ENCODE data around the gene KDM4D.
"Not testable (repeated sequence)": the region's sequence is repeated elsewhere in the genome, so short reads cannot be mapped to it uniquely, and the experiment has no call there.

The KDM4D gene

DNA sequence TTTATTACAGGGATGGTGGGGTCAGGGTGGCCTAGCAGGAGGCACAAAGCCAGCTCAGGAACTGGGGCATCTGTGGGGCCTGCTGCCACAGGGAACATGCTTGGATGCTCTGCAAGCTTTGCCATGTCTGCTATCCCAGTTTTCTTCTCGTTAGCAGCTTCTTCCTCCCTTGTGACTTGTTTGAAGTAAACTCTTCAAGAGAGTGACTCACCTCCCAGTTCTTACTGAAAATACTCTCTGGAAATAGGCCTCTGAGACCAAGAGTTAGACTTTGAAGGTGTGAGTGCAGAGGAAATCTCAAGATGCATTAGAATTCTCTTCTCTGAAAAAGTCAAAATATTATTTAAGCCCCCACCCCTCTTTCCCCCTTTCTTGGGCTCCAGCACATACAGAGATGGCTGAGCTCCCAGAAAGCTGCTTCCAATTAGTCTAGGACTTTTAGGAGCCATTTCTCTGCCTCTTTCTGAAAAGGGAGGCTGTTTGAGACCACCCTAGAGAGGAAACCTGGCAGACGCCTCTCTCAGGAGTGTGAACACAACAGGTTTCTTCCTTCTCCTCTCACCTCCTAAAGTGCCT, 15.3 kb upstream of the KDM4D start:
- no peak for DNase-seq (ENCODE audit: low spot score)

- no peak for DNase-seq (ENCODE audit: low spot score)
Observed at GRCh38 chr11:94959179-94959578, 14.3 kb upstream of the KDM4D start.

GRCh38 chr11:94960488-94960887, 13.0 kb upstream of the KDM4D start:
- no peak for DNase-seq (ENCODE audit: low spot score)

GRCh38 chr11:94961255-94961654, 12.3 kb upstream of the KDM4D start:
- DNase-seq (ENCODE audit: low spot score) = no peak

GRCh38 chr11:94964934-94965333, 8.6 kb upstream of the KDM4D start:
- DNase-seq (ENCODE audit: low spot score) = no peak

- no peak for DNase-seq (ENCODE audit: low spot score)
Observed at GRCh38 chr11:94968334-94968958, 5.1 kb upstream of the KDM4D start.

DNA sequence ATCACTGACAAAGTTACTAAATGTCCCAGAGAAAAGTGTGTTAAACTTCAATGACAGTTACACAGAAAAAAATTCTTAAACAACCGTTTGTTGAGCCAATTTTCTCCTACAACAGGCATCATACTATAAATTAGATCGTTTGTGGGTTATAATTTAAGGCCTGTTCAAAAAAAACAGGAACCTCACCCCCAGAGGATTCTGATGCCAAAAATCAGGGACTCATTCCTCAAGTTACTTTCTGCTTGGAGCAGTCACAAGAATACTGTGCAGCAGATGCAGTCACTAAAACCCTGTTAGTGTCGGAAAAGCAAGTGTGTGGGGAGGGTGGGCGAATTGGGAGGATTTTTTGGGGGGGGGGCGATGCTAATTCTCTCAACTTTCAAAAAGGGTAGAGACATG, 810 bp upstream of the KDM4D start:
- no peak for DNase-seq (ENCODE audit: low spot score)

- DNase-seq (ENCODE audit: low spot score) = no peak
Observed at GRCh38 chr11:94974178-94974577, 669 bp downstream of the KDM4D start.

DNA sequence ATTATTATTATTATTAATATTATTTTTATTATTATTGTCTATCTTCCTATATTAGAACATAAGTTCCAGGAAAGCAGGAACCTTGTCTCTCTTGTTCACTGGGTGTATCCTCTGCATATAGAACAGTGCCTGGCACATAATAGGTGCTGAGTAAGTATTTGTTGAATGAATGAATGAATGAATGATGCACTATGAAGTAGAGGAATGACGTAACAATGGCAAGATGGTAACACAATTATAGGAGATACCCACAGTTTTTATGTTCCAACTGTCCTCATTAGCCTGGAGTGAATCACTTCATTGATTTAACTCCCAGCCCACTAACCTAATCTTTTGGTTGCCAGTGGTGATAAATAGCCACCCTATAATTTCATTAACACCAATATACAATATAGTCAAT, 2.1 kb downstream of the KDM4D start:
- DNase-seq (ENCODE audit: low spot score) = no peak

- no peak for DNase-seq (ENCODE audit: low spot score)
Observed at GRCh38 chr11:94987378-94987777, 13.9 kb downstream of the KDM4D start.

DNA sequence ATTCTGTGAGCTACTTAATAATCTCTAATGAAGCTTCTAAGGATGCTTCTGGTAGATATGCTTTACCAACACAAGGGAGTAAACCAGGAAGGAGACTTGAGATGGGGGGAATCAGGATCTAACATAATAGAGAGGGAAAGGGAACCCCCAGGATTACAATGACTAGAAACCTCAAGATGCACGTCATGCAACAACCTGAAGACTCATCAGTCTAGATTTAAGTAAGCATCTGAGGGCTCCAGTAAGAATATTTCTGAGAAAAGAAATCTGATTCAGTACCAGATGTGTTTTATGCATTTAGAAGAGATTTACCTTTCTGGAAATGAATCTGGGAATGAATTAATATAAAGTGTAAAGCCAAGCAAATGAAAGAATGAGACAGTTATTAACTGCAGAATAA, 15.2 kb downstream of the KDM4D start:
- DNase-seq (ENCODE audit: low spot score) = no peak

DNA sequence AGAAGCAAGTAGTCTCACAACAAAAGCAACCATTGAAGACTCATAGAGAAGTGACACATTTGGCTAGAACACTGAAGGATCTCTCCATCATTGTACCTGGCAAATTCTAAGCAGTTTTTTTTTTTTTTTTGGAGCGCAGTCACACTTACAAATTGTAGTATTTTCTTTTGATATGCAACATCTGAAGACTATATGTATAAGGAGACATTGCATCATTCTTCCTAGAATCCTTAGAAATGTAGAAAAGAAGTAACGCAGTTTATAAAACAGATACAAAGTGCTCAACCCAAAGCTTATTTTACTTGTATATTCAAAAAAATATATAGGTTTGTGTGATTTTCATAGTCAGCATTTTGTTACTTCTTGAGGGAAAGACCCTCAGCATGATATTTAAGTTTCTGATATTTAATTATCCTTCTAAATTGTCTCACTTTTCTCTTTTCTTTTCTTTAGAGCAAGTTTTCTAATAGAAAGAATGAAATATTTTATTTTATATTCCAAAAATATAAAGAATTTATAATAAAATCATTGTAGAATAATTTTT, 20.0 kb downstream of the KDM4D start:
- DNase-seq (ENCODE audit: low spot score) = no peak

DNA sequence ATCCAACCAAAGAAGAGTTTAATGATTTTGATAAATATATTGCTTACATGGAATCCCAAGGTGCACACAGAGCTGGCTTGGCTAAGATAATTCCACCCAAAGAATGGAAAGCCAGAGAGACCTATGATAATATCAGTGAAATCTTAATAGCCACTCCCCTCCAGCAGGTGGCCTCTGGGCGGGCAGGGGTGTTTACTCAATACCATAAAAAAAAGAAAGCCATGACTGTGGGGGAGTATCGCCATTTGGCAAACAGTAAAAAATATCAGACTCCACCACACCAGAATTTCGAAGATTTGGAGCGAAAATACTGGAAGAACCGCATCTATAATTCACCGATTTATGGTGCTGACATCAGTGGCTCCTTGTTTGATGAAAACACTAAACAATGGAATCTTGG, 23.9 kb downstream of the KDM4D start:
- no peak for DNase-seq (ENCODE audit: low spot score)

GRCh38 chr11:94998285-94998684, 24.8 kb downstream of the KDM4D start:
- no peak for DNase-seq (ENCODE audit: low spot score)

GRCh38 chr11:95003716-95004115, 30.2 kb downstream of the KDM4D start:
- no peak for DNase-seq (ENCODE audit: low spot score)

GRCh38 chr11:95005642-95006041, 32.1 kb downstream of the KDM4D start:
- no peak for DNase-seq (ENCODE audit: low spot score)

DNA sequence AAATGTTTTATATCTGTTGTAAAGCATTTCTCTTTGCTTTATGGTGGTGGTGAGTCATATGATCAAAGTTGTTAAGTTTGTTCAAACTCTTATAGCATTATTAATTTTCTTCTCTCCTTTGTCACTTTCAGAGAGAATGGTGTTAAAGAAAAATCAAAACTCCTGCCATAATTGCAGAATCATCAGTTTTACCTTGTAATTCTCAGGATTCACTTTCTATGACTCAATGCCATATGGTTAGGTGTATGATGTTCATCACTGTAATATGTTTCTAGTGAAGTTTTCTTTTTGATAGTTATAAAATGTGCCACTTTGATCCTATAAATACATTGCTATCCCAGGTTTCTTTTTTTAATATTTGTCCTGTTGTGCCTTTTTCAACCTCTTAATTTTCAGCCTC, 37.9 kb downstream of the KDM4D start:
- DNase-seq (ENCODE audit: low spot score) = no peak

- no peak for DNase-seq (ENCODE audit: low spot score)
Observed at GRCh38 chr11:95014184-95014821, 40.8 kb downstream of the KDM4D start.

GRCh38 chr11:95016139-95016538, 42.6 kb downstream of the KDM4D start:
- DNase-seq (ENCODE audit: low spot score) = no peak

GRCh38 chr11:95021468-95021867, 48.0 kb downstream of the KDM4D start:
- not testable (repeated sequence) for DNase-seq (ENCODE audit: low spot score)

DNA sequence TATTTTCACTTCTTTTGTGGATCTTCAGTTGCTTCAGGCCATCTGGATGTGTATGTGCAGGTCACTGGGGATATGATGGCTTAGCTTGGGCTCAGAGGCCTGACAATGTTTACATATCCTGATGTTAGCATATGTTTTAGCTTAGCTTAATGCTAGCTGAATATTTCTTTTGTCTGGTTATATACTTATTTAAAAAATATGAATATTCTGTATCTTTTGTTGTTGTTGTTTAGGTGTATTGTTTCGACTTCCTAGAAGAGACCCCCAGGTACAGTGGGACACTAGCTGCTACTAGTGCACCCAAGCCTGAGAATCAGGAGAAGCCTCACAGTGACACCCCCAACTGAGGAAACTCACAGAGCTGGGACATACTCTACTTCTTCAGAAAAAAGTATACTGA, 51.4 kb downstream of the KDM4D start, which contains the start of gene KDM4E:
KDM4E (plus strand) TSS at position 301 of the 400 bp plus-strand sequence. CDS start 300 bp downstream, outside the sequence.
- no peak for DNase-seq (ENCODE audit: low spot score)

DNA sequence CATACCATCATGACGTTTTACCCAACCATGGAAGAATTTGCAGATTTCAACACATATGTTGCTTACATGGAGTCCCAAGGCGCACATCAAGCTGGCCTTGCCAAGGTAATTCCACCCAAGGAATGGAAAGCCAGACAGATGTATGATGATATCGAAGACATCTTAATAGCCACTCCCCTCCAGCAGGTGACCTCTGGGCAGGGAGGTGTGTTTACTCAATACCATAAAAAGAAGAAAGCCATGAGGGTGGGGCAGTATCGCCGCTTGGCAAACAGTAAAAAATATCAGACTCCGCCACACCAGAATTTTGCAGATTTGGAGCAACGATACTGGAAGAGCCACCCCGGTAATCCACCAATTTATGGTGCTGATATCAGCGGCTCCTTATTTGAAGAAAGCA, 52.1 kb downstream of the KDM4D start:
- DNase-seq (ENCODE audit: low spot score) = not testable (repeated sequence)

DNA sequence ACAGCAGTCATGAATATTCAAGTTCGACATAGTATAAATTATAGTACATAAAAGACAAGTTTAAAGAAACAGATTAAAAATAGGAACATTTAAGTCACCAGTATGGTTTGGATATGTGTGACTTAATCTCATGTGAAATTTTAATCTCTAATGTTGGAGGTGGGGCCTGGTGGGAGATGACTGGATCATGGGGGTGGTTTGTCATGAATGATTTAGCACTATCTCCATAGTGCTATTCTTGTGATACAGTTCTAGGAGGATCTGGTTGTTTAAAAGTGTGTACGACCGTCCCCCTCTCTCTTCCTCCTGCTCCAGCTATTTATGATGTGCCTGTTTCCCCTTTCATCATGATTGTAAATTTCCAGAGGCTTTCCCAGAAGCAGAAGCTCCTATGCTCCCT, 54.8 kb downstream of the KDM4D start:
- no peak for DNase-seq (ENCODE audit: low spot score)
